ENCODE measurements around the gene KCNN1. TPM values are rescaled to one million over a fixed set of nuclear protein-coding genes. Genes with fewer than 3 reads are reported as not detected.
A peak's percentile ranks its signal among the peaks of the same experiment; 100 is the strongest.

The KCNN1 gene
- polyA plus RNA-seq, 2 donors, result 0.02 TPM

DNA sequence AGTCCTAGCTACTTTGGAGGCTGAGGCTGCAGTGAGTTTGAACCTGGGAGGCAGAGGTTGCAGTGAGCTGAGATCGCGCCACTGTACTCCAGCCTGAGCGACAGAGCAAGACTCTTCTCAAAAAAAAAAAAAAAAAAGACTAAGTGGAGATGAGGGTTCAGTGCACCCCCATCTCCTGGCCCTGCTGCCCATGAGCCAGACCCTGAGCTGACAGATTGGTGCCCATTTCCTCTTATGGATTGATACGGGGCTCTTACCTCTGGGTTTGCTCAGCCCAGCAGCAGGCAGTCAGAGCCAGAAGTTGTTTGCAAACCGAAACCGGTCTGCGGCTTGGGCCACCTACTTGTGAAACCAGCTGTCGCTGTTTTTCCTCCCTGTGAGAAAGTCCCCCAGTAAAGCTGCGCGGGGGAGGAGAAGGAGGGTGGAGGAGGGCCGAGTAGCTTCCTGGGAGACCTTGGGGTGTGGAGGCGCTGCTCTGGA is 78.0 kb downstream of the KCNN1 start:
- WGBS, 2 donors, result 12 to 13% methylated on average over 11 to 12 of the region's 12 CpGs
- H3K4me3 ChIP-seq (ENCODE audit: low read depth in 1 of 2, low read length in 2 of 2), result peak overlapping the region; percentile 24 to 30
- H3K36me3 ChIP-seq (ENCODE audit: control insufficient read depth in 2 of 2, insufficient read depth in 2 of 2, low read length in 1 of 2), result no peaks in the 10 kb centered on the region
- peak overlapping the region; percentile 60 to 82 for H3K27ac ChIP-seq (ENCODE audit: low read depth in 2 of 2, low read length in 1 of 2)
- H3K27me3 ChIP-seq (ENCODE audit: control insufficient read depth in 1 of 2, insufficient read depth in 2 of 2, low read length in 2 of 2), result no peaks in the 10 kb centered on the region
- no peaks in the 10 kb centered on the region for H3K9me3 ChIP-seq (ENCODE audit: control insufficient read depth in 2 of 2, insufficient read depth in 1 of 2, low read depth in 1 of 2, low read length in 1 of 2)
- peaks cover 5% of the 10 kb centered on the region in 2 donors for H3K4me1 ChIP-seq (ENCODE audit: control insufficient read depth in 2 of 2, insufficient read depth in 2 of 2, low read length in 1 of 2)

DNA sequence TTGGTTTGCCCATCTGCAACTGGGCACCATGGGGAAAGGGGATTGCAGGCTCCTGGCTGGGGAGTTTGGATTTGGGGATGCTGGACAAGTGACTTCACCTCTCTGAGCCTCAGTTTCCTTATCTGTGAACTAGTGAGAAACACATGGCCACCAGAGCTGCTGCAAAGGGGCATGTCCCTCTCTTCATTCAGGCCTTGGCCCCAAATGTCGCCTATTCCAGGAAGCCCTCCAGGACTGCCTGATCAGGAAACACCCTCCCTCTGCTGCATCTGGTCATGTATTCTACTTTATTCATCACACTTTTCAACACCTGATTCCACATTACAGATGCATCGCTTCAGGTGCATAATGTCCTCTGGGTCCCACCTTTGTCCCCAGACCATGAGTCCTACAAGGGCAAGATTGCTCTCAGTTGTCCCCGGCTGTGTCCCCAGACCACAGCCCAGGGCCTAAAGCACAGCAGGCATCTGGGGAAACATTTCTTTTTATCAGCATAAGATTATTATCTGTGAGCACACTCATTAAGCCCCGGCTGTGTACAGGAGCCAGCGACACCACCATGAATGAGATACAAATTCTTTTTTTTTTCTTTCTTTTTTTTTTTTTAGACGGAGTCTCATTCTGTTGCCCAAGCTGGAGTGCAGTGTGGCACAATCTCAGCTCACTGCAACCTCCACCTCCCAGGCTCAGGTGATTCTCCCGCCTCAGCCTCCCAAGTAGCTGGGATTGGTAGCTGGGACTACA is 78.6 kb downstream of the KCNN1 start:
- Histone ChIP-seq H3K4me1 (ENCODE audit: control insufficient read depth in 2 of 2, insufficient read depth in 2 of 2, low read length in 1 of 2) (peaks cover 5% of the 10 kb centered on the region in 2 donors), H3K36me3 (ENCODE audit: control insufficient read depth in 2 of 2, insufficient read depth in 2 of 2, low read length in 1 of 2) (no peaks in the 10 kb centered on the region), H3K27me3 (ENCODE audit: control insufficient read depth in 1 of 2, insufficient read depth in 2 of 2, low read length in 2 of 2) (no peaks in the 10 kb centered on the region), H3K27ac (ENCODE audit: low read depth in 2 of 2, low read length in 1 of 2) (peak overlapping the region; percentile 60 to 82), H3K9me3 (ENCODE audit: control insufficient read depth in 2 of 2, insufficient read depth in 1 of 2, low read depth in 1 of 2, low read length in 1 of 2) (no peaks in the 10 kb centered on the region), H3K4me3 (ENCODE audit: low read depth in 1 of 2, low read length in 2 of 2) (peak overlapping the region; percentile 24 to 30)
- 65 to 69% methylated on average over 7 of the region's 7 CpGs for WGBS, 2 donors

DNA sequence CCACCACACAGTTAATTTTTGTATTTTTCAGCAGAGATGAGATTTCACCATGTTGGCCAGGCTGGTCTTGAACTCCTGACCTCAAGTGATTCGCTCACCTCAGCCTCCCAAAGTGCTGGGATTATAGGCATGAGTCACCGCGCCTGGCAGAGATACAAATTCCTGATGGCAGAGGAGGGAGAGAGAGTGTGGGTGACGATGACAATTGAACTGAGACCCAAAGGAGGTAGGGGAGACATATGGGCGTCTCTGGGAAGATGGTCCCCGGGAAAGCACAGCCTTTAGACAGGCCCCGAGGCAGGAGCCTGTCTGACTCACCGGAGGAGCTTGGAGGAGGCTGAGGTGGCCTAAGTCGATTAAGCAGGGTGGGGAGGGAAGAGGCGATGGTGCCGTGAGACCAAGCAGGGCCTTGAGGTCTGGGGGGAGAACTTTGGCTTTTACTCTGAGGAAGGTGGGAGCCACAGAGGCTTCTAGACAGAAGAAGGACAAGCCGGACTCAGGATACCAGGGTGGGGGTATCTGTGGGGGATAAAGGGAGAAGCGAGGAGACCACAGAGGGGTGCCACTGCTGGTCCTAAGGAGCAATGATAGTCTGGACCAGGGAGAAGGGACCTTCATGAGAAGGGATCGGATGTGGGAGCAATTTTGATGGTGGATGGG is 79.3 kb downstream of the KCNN1 start:
- H3K27me3 ChIP-seq (ENCODE audit: control insufficient read depth in 1 of 2, insufficient read depth in 2 of 2, low read length in 2 of 2), result no peaks in the 10 kb centered on the region
- H3K4me3 ChIP-seq (ENCODE audit: low read depth in 1 of 2, low read length in 2 of 2), result no peak overlapping the region
- WGBS, 2 donors, result 54% methylated on average over 14 of the region's 14 CpGs
- H3K9me3 ChIP-seq (ENCODE audit: control insufficient read depth in 2 of 2, insufficient read depth in 1 of 2, low read depth in 1 of 2, low read length in 1 of 2), result no peaks in the 10 kb centered on the region
- peaks cover 5% of the 10 kb centered on the region in 2 donors for H3K4me1 ChIP-seq (ENCODE audit: control insufficient read depth in 2 of 2, insufficient read depth in 2 of 2, low read length in 1 of 2)
- peak overlapping the region in 1 of 2 donors; percentile 24 for H3K27ac ChIP-seq (ENCODE audit: low read depth in 2 of 2, low read length in 1 of 2)
- no peaks in the 10 kb centered on the region for H3K36me3 ChIP-seq (ENCODE audit: control insufficient read depth in 2 of 2, insufficient read depth in 2 of 2, low read length in 1 of 2)

DNA sequence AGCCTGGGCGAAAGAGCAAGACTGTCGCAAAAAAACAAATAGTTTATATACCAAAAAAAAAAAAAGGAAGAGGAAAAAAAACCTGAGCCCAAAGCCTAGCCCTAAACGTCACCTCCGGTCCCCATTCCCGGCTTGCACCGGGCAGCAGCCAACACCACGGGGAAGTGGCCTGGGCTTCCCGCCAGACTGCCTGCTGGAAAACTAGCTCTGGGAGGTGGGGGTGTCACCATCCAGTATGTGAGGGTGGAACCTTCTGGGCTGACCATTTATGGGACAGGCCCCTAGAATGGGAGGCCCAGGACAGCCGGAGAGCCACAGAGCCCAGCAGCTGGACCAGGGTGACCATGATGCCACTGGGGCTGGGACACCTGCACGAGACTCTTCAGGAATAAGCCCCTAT is 82.5 kb downstream of the KCNN1 start:
- Histone ChIP-seq H3K27me3 (ENCODE audit: control insufficient read depth in 1 of 2, insufficient read depth in 2 of 2, low read length in 2 of 2) (no peaks in the 10 kb centered on the region), H3K27ac (ENCODE audit: low read depth in 2 of 2, low read length in 1 of 2) (peak overlapping the region; percentile 65 to 73), H3K4me3 (ENCODE audit: low read depth in 1 of 2, low read length in 2 of 2) (no peak overlapping the region), H3K9me3 (ENCODE audit: control insufficient read depth in 2 of 2, insufficient read depth in 1 of 2, low read depth in 1 of 2, low read length in 1 of 2) (no peaks in the 10 kb centered on the region), H3K4me1 (ENCODE audit: control insufficient read depth in 2 of 2, insufficient read depth in 2 of 2, low read length in 1 of 2) (peaks cover 5 to 7% of the 10 kb centered on the region in 2 donors), H3K36me3 (ENCODE audit: control insufficient read depth in 2 of 2, insufficient read depth in 2 of 2, low read length in 1 of 2) (no peaks in the 10 kb centered on the region)
- 39 to 42% methylated on average over 10 of the region's 10 CpGs for WGBS, 2 donors

Other genes starting within 250 kb of the KCNN1 start
- gene MAP1S, start 247.6 kb upstream of the KCNN1 start, polyA plus RNA-seq, result 10 to 100 TPM in 1 of 2 donors, 1 to 10 TPM in 1; 7.8 to 13.1 TPM
- under 1 TPM; 0.51 to 0.75 TPM for gene FCHO1, start 215.6 kb upstream of the KCNN1 start, polyA plus RNA-seq
- gene B3GNT3, start 172.0 kb upstream of the KCNN1 start, polyA plus RNA-seq, result 10 to 100 TPM; 12.2 to 45.1 TPM
- under 1 TPM; 0.06 to 0.12 TPM for gene INSL3, start 145.6 kb upstream of the KCNN1 start, polyA plus RNA-seq
- 1 to 10 TPM; 1.5 to 2.5 TPM for gene JAK3, start 119.1 kb upstream of the KCNN1 start, polyA plus RNA-seq
- 1,000 to 10,000 TPM; 1,368 to 2,485 TPM for gene RPL18A, start 107.2 kb upstream of the KCNN1 start, polyA plus RNA-seq
- gene SLC5A5, start 95.2 kb upstream of the KCNN1 start, polyA plus RNA-seq, result under 1 TPM; 0.01 to 0.04 TPM
- gene CCDC124, start 34.1 kb upstream of the KCNN1 start, polyA plus RNA-seq, result 100 to 1,000 TPM; 101 to 111 TPM
- gene ARRDC2, start 41.1 kb downstream of the KCNN1 start, polyA plus RNA-seq, result 10 to 100 TPM; 10.9 to 24.0 TPM
- gene IL12RB1, start 119.8 kb downstream of the KCNN1 start, polyA plus RNA-seq, result under 1 TPM; 0.40 to 0.51 TPM
- 1 to 10 TPM; 1.5 to 2.5 TPM for gene MAST3, start 130.7 kb downstream of the KCNN1 start, polyA plus RNA-seq
- 10 to 100 TPM in 1 of 2 donors, 1 to 10 TPM in 1; 8.1 to 10.6 TPM for gene PIK3R2, start 186.1 kb downstream of the KCNN1 start, polyA plus RNA-seq
- gene IFI30, start 206.7 kb downstream of the KCNN1 start, polyA plus RNA-seq, result 10 to 100 TPM in 1 of 2 donors, 1 to 10 TPM in 1; 9.9 to 29.3 TPM
- gene MPV17L2, start 226.1 kb downstream of the KCNN1 start, polyA plus RNA-seq, result 10 to 100 TPM in 1 of 2 donors, 1 to 10 TPM in 1; 7.4 to 12.0 TPM
- 1 to 10 TPM in 1 of 2 donors, under 1 TPM in 1; 0.81 to 1.1 TPM for gene RAB3A, start 236.9 kb downstream of the KCNN1 start, polyA plus RNA-seq